CD14-positive monocyte (primary cell): ENCODE results near the gene ADAM11. TPM values are rescaled to one million over a fixed set of nuclear protein-coding genes. Genes with fewer than 3 reads are reported as not detected.
"Not testable (repeated sequence)": the region's sequence is repeated elsewhere in the genome, so short reads cannot be mapped to it uniquely, and the experiment has no call there.

Source experiments
- DNase-seq, 3 donors: peaks; one replicate each; pipeline ENCODE4 v3.0.0-alpha.2; 2011 to 2022
- H2AFZ ChIP-seq: 2 replicates; pipeline ENCODE4 v1.6.0; 2012; ENCODE audit warnings: mild to moderate bottlenecking, low read depth, low read length, inconsistent platforms; ENCODE audit not compliant: insufficient read depth, poor library complexity, severe bottlenecking
- H3K27ac ChIP-seq, 2 donors: 1 replicate in 1 of 2; 2 replicates in 1 of 2; pipeline ENCODE4 v1.5.1; 2012 to 2013; ENCODE audit warnings: low read length in 2 of 2, control low read depth in 1 of 2, inconsistent platforms in 1 of 2, low read depth in 1 of 2, mild to moderate bottlenecking in 1 of 2
- H3K27me3 ChIP-seq, 2 donors: one replicate each; pipeline versions ENCODE4 v1.6.0 to v1.6.1; 2011 to 2013; ENCODE audit warnings: low read length in 2 of 2; ENCODE audit not compliant: control insufficient read depth in 2 of 2, insufficient read depth in 2 of 2
- H3K36me3 ChIP-seq, 2 donors: replicated peaks in 1 of 2; 1 replicate in 1 of 2; 2 replicates in 1 of 2; pipeline versions ENCODE4 v1.5.1 to v1.6.1; 2012 to 2013; ENCODE audit warnings: low read length in 2 of 2, control low read depth in 1 of 2, inconsistent platforms in 1 of 2, mild to moderate bottlenecking in 1 of 2; ENCODE audit not compliant: insufficient read depth in 2 of 2, control insufficient read depth in 1 of 2
- H3K4me1 ChIP-seq, 2 donors: 1 replicate in 1 of 2; 2 replicates in 1 of 2; pipeline versions ENCODE4 v1.5.1 to v1.6.1; 2012 to 2013; ENCODE audit warnings: low read length in 2 of 2, control low read depth in 1 of 2, inconsistent platforms in 1 of 2, mild to moderate bottlenecking in 1 of 2, moderate library complexity in 1 of 2; ENCODE audit not compliant: insufficient read depth in 2 of 2, control insufficient read depth in 1 of 2
- H3K4me2 ChIP-seq: replicated peaks from 2 replicates; pipeline ENCODE3; 2012; ENCODE audit warnings: low read length, moderate library complexity, mild to moderate bottlenecking; ENCODE audit not compliant: poor library complexity, severe bottlenecking; ENCODE audit errors: extremely low read depth
- H3K4me3 ChIP-seq, 3 experiments: fragments of 200-600 bp in 1 of 3; sonication (generic) in 1 of 3; replicated peaks in 1 of 3; 1 replicate in 2 of 3; 2 replicates in 1 of 3; pipeline ENCODE4 v1.5.1; 2011 to 2013; ENCODE audit warnings: low read length in 3 of 3, mild to moderate bottlenecking in 3 of 3, control low read depth in 2 of 3, low read depth in 2 of 3, inconsistent platforms in 1 of 3, moderate library complexity in 1 of 3
- H3K79me2 ChIP-seq: 2 replicates; pipeline ENCODE4 v1.6.0; 2012; ENCODE audit warnings: mild to moderate bottlenecking, control low read depth, inconsistent platforms, low read length, moderate library complexity; ENCODE audit not compliant: insufficient read depth
- H3K9ac ChIP-seq: 2 replicates; pipeline ENCODE4 v1.6.0; 2017; ENCODE audit warnings: low read length, mild to moderate bottlenecking; ENCODE audit not compliant: insufficient read depth, poor library complexity, severe bottlenecking
- H3K9me3 ChIP-seq, 2 donors: replicated peaks in 1 of 2; 1 replicate in 1 of 2; 2 replicates in 1 of 2; pipeline versions ENCODE4 v1.5.1 to v1.6.1; 2012 to 2013; ENCODE audit warnings: low read length in 2 of 2, control low read depth in 1 of 2; ENCODE audit not compliant: control insufficient read depth in 1 of 2, insufficient read depth in 1 of 2
- H4K20me1 ChIP-seq: 2 replicates; pipeline ENCODE4 v1.6.0; 2012; ENCODE audit warnings: mild to moderate bottlenecking, low read length, control low read depth, moderate library complexity; ENCODE audit not compliant: insufficient read depth
- H3K27ac Mint-ChIP-seq, 7 donors: one replicate each; pipeline ENCODE4 v1.8.0; 2020; ENCODE audit warnings: mild to moderate bottlenecking in 7 of 7, mixed read lengths in 7 of 7, moderate library complexity in 6 of 7, inconsistent platforms in 2 of 7
- H3K27me3 Mint-ChIP-seq, 3 donors: one replicate each; pipeline ENCODE4 v1.8.0; 2021 to 2022; ENCODE audit warnings: low read depth in 3 of 3, mild to moderate bottlenecking in 3 of 3, mixed read lengths in 3 of 3, moderate library complexity in 3 of 3, inconsistent platforms in 1 of 3
- H3K36me3 Mint-ChIP-seq, 2 donors: one replicate each; pipeline ENCODE4 v1.8.0; 2020; ENCODE audit warnings: mixed read lengths in 2 of 2, inconsistent platforms in 1 of 2, mild to moderate bottlenecking in 1 of 2
- H3K4me1 Mint-ChIP-seq: one replicate; pipeline ENCODE4 v1.8.0; 2020; ENCODE audit warnings: mild to moderate bottlenecking, mixed read lengths
- H3K4me3 Mint-ChIP-seq, 2 donors: one replicate each; pipeline ENCODE4 v1.8.0; 2020; ENCODE audit warnings: mild to moderate bottlenecking in 2 of 2, mixed read lengths in 2 of 2, moderate library complexity in 1 of 2
- H3K9me3 Mint-ChIP-seq, 7 donors: one replicate each; pipeline ENCODE4 v1.8.0; 2020 to 2022; ENCODE audit warnings: mixed read lengths in 7 of 7, mild to moderate bottlenecking in 6 of 7, moderate library complexity in 6 of 7, inconsistent platforms in 2 of 7
- WGBS: methylation state at CpG from one replicate; pipeline ENCODE4 v1.1.5; 2013; ENCODE audit warnings: missing lambda C conversion rate; ENCODE audit not compliant: insufficient coverage; 5-methylcytosine and 5-hydroxymethylcytosine counted together
- intact Hi-C, 2 donors: fragments of 100-400 bp; cut with micrococcal nuclease; formaldehyde crosslinking; loops; one replicate each; pipeline versions ENCODE4 v1.15.0 to v1.15.1; 2023
- polyA plus RNA-seq, 3 donors: library from polyadenylated mRNA; depleted of rRNA in 1 of 3; unstranded in 2 of 3; stranded (reverse) in 1 of 3; fragments of 300-500 nt in 2 of 3; fragments of >200 nt in 1 of 3; fragmentation: Illumina TruSeq in 2 of 3; gene quantifications; 1 replicate in 2 of 3; 2 replicates in 1 of 3; pipeline ENCODE4 v1.2.3, GENCODE V29; 2012 to 2021
- TF ChIP-seq, protein P1 (sequence below): fragments of 200-600 bp; IDR thresholded peaks from one replicate; pipeline ENCODE4 v1.8.0; 2022; ENCODE audit warnings: antibody characterized with exemption, mild to moderate bottlenecking

The ADAM11 gene
- polyA plus RNA-seq, 3 donors = 0.19 TPM; not detected in 2

DNA sequence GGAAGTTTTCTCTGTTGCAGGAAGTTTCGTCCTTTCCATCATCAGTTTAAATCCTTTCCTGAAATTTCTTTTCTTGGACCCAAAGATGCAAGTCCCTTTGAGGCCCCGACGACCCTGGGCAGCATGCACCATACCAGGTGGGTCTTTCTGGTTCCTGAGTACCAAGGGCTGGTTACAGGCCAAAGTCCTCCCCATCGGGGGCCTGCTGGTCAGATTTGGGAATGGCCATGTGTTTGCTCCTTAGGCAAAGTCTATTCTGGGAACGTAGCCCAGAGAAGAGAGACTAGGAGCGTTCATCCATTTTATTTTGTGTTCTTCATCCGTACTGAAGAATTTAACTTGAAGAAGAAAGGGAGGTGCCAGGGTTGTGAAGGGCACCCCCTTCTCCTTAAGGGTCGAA lies 17.5 kb upstream of the ADAM11 start:
- 94% methylated on average over 5 of the region's 8 CpGs for WGBS
- Mint-ChIP-seq H3K9me3 (no peaks in the 10 kb centered on the region), H3K27ac (no peak overlapping the region), H3K4me1 (no peaks in the 10 kb centered on the region), H3K4me3 (no peak overlapping the region), H3K36me3 (peaks cover 35 to 71% of the 10 kb centered on the region in 2 donors), H3K27me3 (peaks cover 0 to 4% (median 1%) of the 10 kb centered on the region in 3 donors)
- no peak for DNase-seq
- intact Hi-C loops = no loop called here
- Histone ChIP-seq H3K4me2 (no peak overlapping the region), H4K20me1 (no peaks in the 10 kb centered on the region), H3K9me3 (no peaks in the 10 kb centered on the region), H3K36me3 (peaks cover 12 to 55% of the 10 kb centered on the region in 2 donors), H3K9ac (no peak overlapping the region), H3K27ac (no peak overlapping the region), H2AFZ (no peak overlapping the region), H3K27me3 (no peaks in the 10 kb centered on the region), H3K79me2 (no peaks in the 10 kb centered on the region), H3K4me3 (no peak overlapping the region), H3K4me1 (no peaks in the 10 kb centered on the region)
- TF ChIP-seq, protein P1, sequence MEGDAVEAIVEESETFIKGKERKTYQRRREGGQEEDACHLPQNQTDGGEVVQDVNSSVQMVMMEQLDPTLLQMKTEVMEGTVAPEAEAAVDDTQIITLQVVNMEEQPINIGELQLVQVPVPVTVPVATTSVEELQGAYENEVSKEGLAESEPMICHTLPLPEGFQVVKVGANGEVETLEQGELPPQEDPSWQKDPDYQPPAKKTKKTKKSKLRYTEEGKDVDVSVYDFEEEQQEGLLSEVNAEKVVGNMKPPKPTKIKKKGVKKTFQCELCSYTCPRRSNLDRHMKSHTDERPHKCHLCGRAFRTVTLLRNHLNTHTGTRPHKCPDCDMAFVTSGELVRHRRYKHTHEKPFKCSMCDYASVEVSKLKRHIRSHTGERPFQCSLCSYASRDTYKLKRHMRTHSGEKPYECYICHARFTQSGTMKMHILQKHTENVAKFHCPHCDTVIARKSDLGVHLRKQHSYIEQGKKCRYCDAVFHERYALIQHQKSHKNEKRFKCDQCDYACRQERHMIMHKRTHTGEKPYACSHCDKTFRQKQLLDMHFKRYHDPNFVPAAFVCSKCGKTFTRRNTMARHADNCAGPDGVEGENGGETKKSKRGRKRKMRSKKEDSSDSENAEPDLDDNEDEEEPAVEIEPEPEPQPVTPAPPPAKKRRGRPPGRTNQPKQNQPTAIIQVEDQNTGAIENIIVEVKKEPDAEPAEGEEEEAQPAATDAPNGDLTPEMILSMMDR = no peak

- Histone ChIP-seq H3K36me3 (peaks cover 32 to 52% of the 10 kb centered on the region in 2 donors), H4K20me1 (no peaks in the 10 kb centered on the region), H2AFZ (no peak overlapping the region), H3K27me3 (no peaks in the 10 kb centered on the region), H3K4me1 (no peaks in the 10 kb centered on the region), H3K4me3 (no peak overlapping the region), H3K79me2 (no peaks in the 10 kb centered on the region), H3K27ac (no peak overlapping the region), H3K9me3 (no peaks in the 10 kb centered on the region), H3K9ac (no peak overlapping the region), H3K4me2 (no peak overlapping the region)
- Mint-ChIP-seq H3K4me1 (no peaks in the 10 kb centered on the region), H3K36me3 (peaks cover 47 to 69% of the 10 kb centered on the region in 2 donors), H3K27me3 (peaks cover 0 to 4% (median 1%) of the 10 kb centered on the region in 3 donors), H3K27ac (no peak overlapping the region), H3K4me3 (no peak overlapping the region), H3K9me3 (peaks cover 0 to 3% (median 0%) of the 10 kb centered on the region in 7 donors)
- TF ChIP-seq, protein P1 = no peak
- DNase-seq = no peak
- no CpG with 5 or more reads among the region's 1 CpG for WGBS
- intact Hi-C loops = no loop called here
Observed at GRCh38 chr17:44745301-44745700, 13.5 kb upstream of the ADAM11 start.

- H3K4me1 ChIP-seq, H3K27me3 Mint-ChIP-seq, H3K9me3 Mint-ChIP-seq: not testable (repeated sequence)
Observed at GRCh38 chr17:44745738-44746137, 13.1 kb upstream of the ADAM11 start.

More at GRCh38 chr17:44745738-44746137, 13.1 kb upstream of the ADAM11 start:
- H3K27ac Mint-ChIP-seq, H3K79me2 ChIP-seq, DNase-seq, H3K9me3 ChIP-seq, H3K4me1 Mint-ChIP-seq, H2AFZ ChIP-seq, H3K9ac ChIP-seq, H3K27ac ChIP-seq, intact Hi-C loops, H3K4me2 ChIP-seq, H3K27me3 ChIP-seq, H4K20me1 ChIP-seq, H3K4me3 Mint-ChIP-seq, H3K4me3 ChIP-seq: not testable (repeated sequence)
- H3K36me3 ChIP-seq = peaks cover 36 to 54% of the 10 kb centered on the region in 2 donors
- H3K36me3 Mint-ChIP-seq = peaks cover 47 to 67% of the 10 kb centered on the region in 2 donors
- 100% methylated on average over 1 of the region's 5 CpGs for WGBS
